ENCODE measurements around the gene APBA2. TPM values are rescaled to one million over a fixed set of nuclear protein-coding genes. Genes with fewer than 3 reads are reported as not detected.

The APBA2 gene
- total RNA-seq, 1 donor from 2014 or later, result 0.38 TPM

DNA sequence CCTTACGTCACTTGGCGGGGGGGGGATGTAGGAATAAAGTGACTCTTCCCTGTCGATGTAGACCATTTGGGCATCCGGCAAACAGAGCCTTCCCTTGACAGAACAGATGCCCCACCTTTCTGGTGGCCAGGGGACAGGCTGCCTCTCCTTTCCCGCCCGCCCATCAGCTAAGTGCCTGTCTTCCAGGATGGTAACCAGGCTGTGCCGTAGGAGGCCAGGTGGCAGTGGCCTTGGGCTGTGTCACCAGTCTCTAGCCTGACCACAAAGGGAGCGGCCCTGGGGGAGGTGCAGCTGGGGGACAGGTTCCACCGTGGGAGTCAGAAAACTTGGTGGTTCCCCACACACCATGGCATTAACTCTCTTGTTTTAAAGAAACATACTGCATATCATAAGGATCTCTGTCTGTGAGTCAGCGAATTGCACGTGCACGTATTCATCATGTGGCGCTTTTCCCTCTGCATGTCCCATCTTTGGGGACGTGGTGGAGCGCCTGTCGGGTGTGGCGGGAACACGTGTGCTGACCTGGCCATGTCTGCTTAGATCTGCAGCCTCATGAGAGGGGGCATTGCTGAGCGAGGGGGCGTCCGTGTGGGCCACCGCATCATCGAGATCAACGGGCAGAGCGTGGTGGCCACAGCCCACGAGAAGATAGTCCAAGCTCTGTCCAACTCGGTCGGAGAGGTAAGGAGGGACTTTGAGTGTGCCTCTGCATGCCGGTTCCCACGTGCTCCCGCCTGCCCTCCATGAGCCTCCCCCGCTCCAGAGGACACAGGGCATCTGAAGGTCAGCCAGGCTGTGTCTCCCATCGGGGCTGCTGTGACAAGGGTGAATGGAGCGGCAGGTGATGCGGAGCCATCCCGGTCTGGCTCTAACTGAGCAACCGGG, 227.8 kb downstream of the APBA2 start:
- intact Hi-C loops (cut with micrococcal nuclease), result no loop called here
- Histone ChIP-seq H3K4me1 (peaks cover 10% of the 10 kb centered on the region), H3K4me3 (no peak overlapping the region), H3K36me3 (no peaks in the 10 kb centered on the region), H3K9me3 (replicated peaks) (no peaks in the 10 kb centered on the region), H3K27me3 (ENCODE audit: low read depth) (peaks cover 76% of the 10 kb centered on the region), H3K27ac (replicated peaks) (no peak overlapping the region)
- TF ChIP-seq, protein P1, sequence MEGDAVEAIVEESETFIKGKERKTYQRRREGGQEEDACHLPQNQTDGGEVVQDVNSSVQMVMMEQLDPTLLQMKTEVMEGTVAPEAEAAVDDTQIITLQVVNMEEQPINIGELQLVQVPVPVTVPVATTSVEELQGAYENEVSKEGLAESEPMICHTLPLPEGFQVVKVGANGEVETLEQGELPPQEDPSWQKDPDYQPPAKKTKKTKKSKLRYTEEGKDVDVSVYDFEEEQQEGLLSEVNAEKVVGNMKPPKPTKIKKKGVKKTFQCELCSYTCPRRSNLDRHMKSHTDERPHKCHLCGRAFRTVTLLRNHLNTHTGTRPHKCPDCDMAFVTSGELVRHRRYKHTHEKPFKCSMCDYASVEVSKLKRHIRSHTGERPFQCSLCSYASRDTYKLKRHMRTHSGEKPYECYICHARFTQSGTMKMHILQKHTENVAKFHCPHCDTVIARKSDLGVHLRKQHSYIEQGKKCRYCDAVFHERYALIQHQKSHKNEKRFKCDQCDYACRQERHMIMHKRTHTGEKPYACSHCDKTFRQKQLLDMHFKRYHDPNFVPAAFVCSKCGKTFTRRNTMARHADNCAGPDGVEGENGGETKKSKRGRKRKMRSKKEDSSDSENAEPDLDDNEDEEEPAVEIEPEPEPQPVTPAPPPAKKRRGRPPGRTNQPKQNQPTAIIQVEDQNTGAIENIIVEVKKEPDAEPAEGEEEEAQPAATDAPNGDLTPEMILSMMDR (IDR thresholded peaks at IDR 0.05; ENCODE audit: borderline replicate concordance), result no peak
- DNase-seq, result no peak

GRCh38 chr15:29114221-29115092, 228.7 kb downstream of the APBA2 start:
- Histone ChIP-seq H3K4me1 (peaks cover 10% of the 10 kb centered on the region), H3K27ac (replicated peaks) (no peak overlapping the region), H3K36me3 (no peaks in the 10 kb centered on the region), H3K4me3 (peak overlapping the region; percentile 59), H3K27me3 (ENCODE audit: low read depth) (peaks cover 73% of the 10 kb centered on the region), H3K9me3 (replicated peaks) (no peaks in the 10 kb centered on the region)
- TF ChIP-seq, protein P1 (IDR thresholded peaks at IDR 0.05; ENCODE audit: borderline replicate concordance), result no peak
- DNase-seq, result no peak
- intact Hi-C loops (cut with micrococcal nuclease), result no loop called here

- TF ChIP-seq, protein P1 (IDR thresholded peaks at IDR 0.05; ENCODE audit: borderline replicate concordance), result peak; percentile 43
- DNase-seq, result no peak
- no peaks in the 10 kb centered on the region for H3K9me3 ChIP-seq (replicated peaks)
- H3K4me3 ChIP-seq, result peak overlapping the region; percentile 59
- H3K36me3 ChIP-seq, result no peaks in the 10 kb centered on the region
- intact Hi-C loops (cut with micrococcal nuclease), result no loop called here
- H3K4me1 ChIP-seq, result peaks cover 10% of the 10 kb centered on the region
- no peak overlapping the region for H3K27ac ChIP-seq (replicated peaks)
- peaks cover 69% of the 10 kb centered on the region for H3K27me3 ChIP-seq (ENCODE audit: low read depth)
Measured at GRCh38 chr15:29115093-29115991, 229.6 kb downstream of the APBA2 start.

DNA sequence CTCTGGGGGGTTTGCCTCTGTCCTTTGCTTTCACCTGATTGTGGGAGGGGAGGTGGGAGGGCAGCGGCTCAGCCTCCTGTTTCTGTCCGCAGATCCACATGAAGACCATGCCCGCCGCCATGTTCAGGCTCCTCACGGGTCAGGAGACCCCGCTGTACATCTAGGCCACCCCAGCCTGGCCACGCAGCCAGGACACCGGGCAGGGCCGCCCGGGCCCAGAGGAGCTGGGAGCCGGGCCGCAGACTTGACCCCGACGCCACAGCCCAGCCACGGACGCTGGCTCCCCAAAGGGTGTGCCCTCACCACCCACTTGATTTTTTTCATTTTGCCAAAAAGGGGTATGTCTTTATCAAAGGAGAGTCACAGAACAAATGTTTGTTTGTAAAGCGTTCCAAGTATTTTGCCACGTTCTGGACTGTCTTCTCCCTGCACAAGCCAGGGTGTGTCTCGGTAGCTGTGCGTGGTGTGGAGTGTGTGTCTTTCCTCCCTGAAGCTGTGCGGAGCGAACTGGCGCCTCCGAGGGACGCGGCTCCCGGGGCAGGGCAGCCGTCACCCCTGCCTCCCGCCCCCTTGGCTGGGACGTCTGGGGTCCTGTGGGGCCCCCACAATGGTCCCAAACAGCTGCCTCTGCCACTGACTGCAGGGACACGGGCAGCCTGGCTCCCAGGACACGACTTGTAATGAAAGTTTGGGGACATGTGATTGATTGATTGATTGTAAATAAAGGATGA, 231.4 kb downstream of the APBA2 start:
- Histone ChIP-seq H3K4me1 (peaks cover 10% of the 10 kb centered on the region), H3K36me3 (no peaks in the 10 kb centered on the region), H3K27me3 (ENCODE audit: low read depth) (peaks cover 62% of the 10 kb centered on the region), H3K27ac (replicated peaks) (no peak overlapping the region), H3K9me3 (replicated peaks) (no peaks in the 10 kb centered on the region), H3K4me3 (no peak overlapping the region)
- intact Hi-C loops (cut with micrococcal nuclease), result no loop called here
- TF ChIP-seq, protein P1 (IDR thresholded peaks at IDR 0.05; ENCODE audit: borderline replicate concordance), result no peak
- DNase-seq, result no peak

All from left ventricle myocardium inferior (tissue), 1 donor.